HCEC 1CT (cell line): ENCODE results near the gene CCNT2.
"Not testable (repeated sequence)": the region's sequence is repeated elsewhere in the genome, so short reads cannot be mapped to it uniquely, and the experiment has no call there.

ENCODE experiments used
- DNase-seq: peaks from one replicate; pipeline ENCODE4 v3.0.0-alpha.2; 2017

Gene CCNT2

GRCh38 chr2:134918526-134919340 is at the start of gene CCNT2:
Gene CCNT2 (plus strand): TSS chr2:134918822. CDS start chr2:134918855, 33 bp downstream.
- peak; percentile 99 for DNase-seq

GRCh38 chr2:134869946-134870736 is 48.5 kb upstream of the CCNT2 start:
- DNase-seq: peak; percentile 74

GRCh38 chr2:134873152-134873551 is 45.5 kb upstream of the CCNT2 start:
- DNase-seq: no peak

GRCh38 chr2:134875309-134875708 is 43.3 kb upstream of the CCNT2 start:
- DNase-seq: no peak

- DNase-seq: no peak
Measured at GRCh38 chr2:134882773-134883172, 35.8 kb upstream of the CCNT2 start.

GRCh38 chr2:134883552-134884293 is 34.9 kb upstream of the CCNT2 start:
- no peak for DNase-seq

- no peak for DNase-seq
Measured at GRCh38 chr2:134884435-134884834, 34.2 kb upstream of the CCNT2 start.

GRCh38 chr2:134892282-134893035 is 26.2 kb upstream of the CCNT2 start:
- no peak for DNase-seq

GRCh38 chr2:134897932-134898331 is 20.7 kb upstream of the CCNT2 start:
- peak; percentile 34 for DNase-seq

GRCh38 chr2:134899204-134899603 is 19.4 kb upstream of the CCNT2 start:
- DNase-seq: no peak

GRCh38 chr2:134900151-134900550 is 18.5 kb upstream of the CCNT2 start:
- DNase-seq: peak; percentile 52

- DNase-seq: not testable (repeated sequence)
Measured at GRCh38 chr2:134903701-134904100, 14.9 kb upstream of the CCNT2 start.

GRCh38 chr2:134905168-134905567 is 13.5 kb upstream of the CCNT2 start:
- DNase-seq: no peak

GRCh38 chr2:134906726-134907125 is 11.9 kb upstream of the CCNT2 start:
- DNase-seq: no peak

- DNase-seq: not testable (repeated sequence)
Measured at GRCh38 chr2:134907441-134908116, 11.0 kb upstream of the CCNT2 start.

GRCh38 chr2:134910763-134911399 is 7.7 kb upstream of the CCNT2 start:
- DNase-seq: no peak

- DNase-seq: no peak
Measured at GRCh38 chr2:134911400-134911785, 7.2 kb upstream of the CCNT2 start.

- peak; percentile 71 for DNase-seq
Measured at GRCh38 chr2:134912361-134912760, 6.3 kb upstream of the CCNT2 start.

GRCh38 chr2:134917360-134917865 is 1.2 kb upstream of the CCNT2 start:
- DNase-seq: no peak

- DNase-seq: no peak
Measured at GRCh38 chr2:134917888-134918525, 615 bp upstream of the CCNT2 start.
